HuH-7.5 (cell line): ENCODE measurements around the gene C16orf95.
"Not testable (repeated sequence)": the region's sequence is repeated elsewhere in the genome, so short reads cannot be mapped to it uniquely, and the experiment has no call there.

Experiments
- DNase-seq: peaks from one replicate; pipeline ENCODE4 v3.0.0; 2011; ENCODE audit warnings: low spot score

C16orf95 gene

DNA sequence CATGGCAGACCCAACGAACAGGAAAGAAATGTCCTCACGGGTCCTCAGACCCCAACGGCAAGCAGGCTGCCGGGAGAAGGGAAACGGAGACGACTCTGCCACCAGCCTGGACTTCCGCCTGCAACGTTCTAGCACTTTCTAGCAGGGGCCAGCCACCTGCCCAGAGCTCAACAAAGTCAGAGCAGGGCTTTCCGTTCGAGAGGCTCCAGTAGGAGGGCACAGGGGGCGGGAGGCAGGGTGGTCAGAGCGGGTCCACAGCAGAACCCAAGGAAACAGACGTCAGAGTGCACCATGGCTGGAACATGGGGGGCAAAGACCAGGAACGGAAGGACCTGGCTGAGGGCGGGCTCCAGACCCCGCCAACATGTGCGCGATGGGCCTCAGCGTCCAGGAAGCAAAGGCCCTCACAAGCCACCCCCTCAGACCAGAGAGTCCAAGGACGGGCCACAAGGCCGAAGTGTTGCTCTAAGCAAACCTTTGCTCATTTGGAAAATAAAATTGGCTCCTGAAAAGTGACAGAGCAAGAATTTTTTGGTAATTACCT, 29.4 kb upstream of the C16orf95 start:
- DNase-seq = no peak

DNA sequence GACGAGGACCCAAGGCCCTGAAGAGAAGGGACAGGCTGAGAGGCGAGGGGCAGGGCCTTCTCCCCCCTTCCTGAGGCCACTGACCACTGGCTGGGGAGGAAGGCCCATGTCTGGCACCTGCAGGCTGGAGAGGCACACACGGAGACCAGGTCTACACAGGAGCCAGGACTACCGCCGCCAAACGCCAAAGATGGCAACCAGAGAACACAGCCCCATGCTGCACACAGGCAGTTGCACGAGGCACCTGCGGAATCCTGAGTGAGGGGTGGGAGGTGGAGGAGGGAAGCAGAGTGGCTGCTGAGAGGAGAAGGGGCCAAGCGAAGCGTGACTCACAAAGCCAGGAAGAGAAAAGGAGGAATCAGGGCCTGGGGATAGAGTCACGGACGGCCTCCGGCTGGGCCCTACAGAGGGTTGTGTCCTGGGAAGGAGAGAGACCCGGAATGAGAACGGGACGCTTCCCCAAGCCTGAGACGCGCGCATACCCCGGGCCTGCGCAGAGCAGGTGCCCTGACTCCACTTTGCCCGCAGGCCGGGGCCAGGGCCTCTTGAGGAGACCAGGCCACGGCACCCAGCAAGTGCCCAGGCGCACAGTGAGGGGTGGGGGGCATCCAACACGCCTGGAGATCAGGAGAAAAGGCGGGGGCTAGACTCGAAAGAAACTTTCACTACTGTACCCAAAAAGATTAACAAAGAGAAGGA, 28.7 kb upstream of the C16orf95 start:
- DNase-seq = no peak

DNA sequence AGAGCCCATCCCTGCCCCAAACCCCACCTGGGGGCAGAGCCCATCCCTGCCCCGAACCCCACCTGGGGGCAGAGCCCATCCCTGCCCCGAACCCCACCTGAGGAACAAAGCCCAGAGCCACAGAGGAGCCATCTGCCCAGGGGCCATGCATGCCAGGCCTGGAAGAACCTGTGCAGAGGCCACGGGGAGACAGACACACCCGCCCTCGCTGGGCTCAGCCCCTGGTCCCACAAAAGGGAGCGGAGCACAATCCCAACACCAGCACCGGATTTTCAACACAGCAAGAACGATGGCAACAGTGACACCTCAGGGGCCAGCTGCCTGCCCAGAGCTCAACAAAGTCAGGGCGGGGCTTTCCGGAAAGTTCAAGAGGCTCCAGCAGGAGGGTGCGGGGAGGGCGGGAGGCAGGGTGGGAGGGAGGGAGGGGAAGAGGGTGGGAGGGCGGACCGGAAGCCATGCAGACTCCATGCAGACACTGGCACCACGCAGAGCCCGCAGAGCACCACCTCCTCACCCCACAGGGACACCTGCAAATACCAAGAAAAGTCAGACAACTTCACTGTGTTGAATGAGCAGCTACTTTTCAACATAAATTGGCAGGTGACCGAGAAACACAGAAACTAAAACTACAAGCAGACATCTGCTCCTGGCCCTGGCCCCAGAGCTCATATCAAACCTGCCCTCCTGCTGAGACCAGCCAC, 27.9 kb upstream of the C16orf95 start:
- no peak for DNase-seq

DNA sequence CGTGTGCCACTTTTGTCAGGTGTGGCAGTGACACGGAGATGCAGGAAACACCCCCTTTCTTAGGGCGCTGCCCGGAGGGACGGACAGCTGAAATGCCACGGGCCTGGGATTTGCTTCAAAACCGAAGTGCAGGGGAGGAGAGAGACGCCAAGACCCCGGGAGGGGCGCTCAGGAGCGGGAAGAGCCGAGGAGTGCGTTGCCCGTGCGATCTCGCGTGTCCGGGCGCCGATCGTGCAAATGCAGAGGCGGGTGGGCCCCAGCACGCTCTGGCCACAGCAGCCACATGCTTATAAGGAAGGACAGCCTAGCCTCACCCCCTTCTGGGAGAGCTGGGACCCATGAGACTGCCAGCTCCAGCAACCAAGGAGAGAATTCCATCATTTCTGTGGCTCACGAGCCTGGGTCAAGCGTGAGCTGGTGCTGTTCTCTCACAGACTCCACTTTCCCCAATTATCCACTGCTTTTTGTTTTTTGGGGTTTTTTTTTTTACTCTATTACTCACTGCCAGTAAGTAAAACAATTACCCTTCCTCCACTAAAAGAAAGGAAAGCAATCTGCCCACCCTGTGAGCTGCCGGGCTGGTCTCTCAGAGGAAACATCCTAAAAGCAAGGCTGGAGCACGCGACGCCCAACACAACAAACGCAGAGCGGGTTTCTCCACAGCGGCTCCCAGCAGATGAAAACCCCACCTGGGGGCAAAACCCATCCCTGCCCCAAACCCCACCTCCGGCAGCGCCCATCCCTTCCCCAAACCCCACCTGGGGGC, 27.2 kb upstream of the C16orf95 start:
- no peak for DNase-seq

DNA sequence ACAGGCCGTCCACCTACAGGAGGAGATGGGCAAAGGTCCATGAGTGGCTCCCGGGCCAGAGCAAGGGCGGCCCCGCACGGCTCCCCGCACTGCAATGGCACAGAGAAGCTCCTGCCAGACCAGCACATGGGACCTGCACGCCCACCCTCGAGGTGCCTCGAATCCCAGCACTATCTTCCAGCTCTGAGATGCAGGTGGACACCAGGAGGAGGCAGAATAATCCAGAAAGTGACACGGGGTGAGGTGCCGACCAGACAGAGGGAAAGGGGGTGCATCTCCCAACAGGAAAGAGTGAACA, 26.5 kb upstream of the C16orf95 start:
- DNase-seq = no peak

DNA sequence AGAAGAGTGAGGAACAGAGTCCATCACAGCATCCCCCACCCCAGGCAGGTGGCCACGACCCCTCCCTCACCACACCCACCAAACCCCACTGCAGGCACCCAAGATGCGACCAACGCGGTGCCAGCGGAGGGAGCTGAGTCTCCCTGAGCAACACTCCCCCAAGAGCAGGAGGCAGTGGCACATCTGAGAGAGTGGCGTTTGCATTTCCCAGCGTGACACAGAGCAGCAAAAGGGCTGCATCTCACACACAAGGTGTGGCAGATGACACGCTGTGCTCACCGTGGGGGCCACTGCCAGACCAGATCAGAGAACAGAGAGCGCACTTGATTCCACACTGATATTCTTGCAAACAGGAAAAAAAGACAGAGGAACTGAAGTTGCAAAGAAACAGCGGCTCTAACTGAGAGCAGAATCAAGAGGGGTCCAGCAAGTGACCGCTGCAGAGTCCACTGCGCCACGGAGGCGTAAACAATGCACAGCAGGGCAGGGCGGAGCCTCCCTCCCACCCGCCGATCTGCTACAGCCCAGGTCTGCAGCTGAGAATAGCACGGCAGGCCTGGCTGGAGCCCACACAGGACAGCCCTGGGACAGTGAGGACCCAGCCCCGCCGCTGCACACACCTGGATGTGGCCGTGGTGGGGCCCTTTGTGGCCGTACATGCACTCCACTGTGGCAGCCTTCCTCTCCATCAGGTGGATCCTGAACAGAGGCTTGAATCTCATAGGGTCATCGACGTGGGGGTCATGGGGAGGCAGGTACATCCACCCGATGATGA, 26.0 kb upstream of the C16orf95 start:
- no peak for DNase-seq

DNA sequence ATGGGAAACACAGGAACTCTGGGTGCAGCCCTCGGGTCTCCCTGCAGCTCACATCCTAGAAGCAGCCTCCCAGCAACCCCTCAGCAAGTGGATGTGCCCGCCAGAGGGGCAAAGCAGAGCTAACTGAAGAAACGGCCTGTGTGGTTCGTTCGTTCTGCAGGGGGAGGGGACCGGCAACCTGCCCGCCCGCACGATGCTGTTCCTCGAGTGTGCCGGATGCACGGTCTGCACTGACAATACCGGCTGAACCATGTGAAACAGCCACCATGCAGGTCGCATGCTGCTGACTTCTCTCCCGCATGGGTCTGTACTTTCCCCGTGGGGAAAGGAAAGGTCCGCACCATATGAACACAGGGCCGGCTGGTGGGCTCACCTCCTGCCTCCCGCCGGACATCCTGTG, 25.3 kb upstream of the C16orf95 start:
- DNase-seq = no peak

DNA sequence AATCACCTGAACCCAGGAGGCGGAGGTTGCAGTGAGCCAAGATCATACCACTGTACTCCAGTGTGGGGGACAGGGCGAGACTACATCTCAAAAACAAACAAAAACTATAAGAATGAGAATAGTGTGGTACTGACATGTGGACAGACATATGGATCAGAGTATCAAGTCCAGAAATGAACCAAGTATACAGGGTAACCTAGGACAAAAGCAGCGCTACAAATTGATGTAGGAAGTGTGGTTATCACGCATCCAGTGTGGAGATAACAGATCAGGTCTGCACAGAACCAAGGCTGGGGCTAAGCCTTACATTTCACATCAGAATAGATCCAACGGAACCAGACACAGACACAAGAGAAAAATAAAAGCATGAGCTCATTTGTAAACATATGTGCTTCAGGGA, 23.0 kb upstream of the C16orf95 start:
- DNase-seq = no peak

DNA sequence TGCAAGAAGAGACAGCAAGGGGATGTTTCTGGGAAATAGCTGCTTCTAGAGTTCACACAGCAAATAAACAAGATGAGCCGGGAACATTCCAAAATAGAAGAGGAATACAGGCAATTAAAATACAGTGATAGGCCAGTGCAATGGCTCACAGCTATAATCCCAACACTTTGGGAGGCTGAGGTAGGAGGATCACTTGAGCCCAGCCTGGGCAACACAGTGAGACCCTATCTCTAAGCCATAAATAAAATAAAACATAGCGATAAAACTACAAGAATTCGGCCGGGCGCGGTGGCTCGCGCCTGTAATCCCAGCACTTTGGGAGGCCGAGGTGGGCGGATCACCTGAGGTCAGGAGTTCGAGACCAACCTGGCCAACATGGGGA, 22.5 kb upstream of the C16orf95 start:
- not testable (repeated sequence) for DNase-seq

DNA sequence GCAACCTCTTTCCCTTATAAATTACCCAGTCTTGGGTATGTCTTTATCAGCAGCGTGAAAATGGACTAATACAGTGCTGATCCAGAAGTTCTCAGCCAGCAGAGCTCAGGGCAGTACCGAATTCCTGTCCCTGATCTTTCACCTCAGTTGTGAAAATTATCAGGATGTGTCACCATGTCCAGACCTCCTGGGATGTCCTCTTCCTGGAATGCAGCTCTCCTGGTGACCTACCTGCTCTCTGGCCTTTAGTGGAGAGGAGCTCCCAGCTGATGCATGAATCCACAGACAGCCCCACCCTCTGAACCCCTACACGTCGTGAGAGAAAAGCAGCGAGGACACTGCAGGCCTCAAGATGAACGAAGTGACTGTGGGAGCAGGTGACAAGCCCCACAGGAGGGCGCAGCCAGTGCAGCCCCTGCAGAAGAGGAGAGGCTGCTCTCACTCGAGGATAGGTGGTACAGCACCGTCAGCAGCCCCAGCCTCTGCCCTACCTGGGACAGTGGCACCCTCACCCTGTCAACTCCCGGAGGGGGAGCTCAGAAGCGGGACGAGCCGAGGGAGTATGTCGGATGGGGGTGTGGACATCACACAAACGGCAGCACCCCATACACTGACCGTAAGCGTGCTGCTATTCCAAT, 22.0 kb upstream of the C16orf95 start:
- DNase-seq = no peak

DNA sequence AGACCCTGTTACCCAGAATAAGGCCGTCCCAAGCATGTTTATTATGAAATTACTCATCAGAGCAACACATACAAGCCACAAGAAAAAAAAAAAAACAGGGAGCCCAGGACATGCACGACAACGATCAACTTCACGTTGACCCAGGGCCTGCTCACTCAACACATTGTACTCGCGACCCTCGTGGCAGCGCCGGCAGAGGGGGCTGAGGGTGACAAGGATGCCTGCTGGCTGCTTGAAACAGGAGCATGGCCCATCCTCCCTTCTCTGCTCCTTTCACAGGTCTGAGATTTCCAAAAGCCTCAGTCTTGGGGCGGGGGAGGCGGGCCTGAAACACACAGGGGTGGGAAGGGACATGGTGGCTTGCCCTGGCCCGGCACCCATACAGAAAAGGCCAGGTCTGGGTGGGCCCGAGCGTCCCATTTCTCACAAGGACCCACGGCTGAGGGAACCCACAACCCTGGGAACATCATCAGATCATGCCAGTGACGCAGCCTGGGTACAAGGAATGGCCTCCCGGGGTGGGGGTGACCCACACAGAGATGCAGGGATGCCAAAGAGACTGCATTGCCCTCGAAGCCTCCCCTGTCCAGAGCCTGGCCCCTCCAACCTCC, 21.1 kb upstream of the C16orf95 start:
- DNase-seq = no peak

DNA sequence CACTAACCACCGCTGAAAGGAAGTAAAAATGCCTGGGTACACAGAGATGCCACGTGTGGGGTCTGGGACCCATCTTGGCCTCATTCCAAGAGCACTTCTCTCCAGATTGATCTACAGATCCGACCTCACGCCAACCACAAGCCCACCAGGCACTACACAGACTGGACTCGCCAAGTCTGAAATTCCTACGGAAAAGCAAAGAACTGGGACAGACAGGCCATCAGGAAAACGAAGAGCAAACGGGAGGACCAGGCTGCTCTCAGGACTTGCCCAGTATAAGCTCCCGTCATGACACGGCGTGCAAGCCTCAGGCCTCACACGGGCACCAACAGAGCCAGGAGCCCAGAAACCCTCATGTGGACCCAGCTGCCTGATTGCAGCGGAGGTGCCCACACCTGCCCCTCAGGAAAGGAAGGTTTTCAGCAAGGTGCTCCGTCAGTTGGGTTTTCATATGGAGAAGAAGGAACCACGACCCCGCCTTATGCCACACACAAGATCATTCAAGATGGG, 20.1 kb upstream of the C16orf95 start:
- DNase-seq = no peak

DNA sequence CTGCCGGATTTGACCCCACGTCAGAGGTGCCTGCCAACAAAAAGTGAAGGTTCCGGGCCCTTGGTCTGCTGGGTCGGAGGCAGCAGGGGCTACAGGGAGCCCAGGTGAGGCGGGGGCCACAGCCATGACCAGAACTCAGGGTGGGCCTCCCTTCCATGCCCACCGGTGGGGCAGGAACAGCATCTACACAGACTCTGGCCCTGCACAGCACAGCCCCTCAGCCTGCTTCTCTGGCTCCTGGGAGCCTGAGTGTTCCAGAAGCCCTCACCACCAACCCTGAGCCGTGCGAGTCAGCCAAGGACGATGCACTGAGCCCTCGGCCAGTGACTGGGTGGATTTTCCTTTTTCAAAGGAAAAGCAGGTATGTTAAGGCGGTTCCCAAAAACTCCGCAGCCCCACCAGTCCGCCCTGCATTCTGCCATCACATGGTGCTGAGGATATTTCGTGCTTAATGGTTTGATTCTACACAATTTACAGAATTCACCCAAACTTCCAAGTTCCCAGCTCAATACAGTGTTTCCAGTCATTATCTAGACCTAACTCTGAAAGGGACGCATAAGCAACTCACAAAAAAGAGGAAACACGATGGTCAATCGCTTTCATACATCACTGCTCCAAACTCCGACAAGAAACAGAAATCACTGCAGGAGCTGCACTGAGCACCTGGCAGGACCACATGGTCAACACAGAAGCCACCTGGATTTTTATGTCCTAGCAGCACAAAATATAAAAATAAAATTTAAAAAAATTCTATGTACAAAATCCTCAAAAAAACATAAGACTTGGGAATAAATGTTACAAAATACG, 19.4 kb upstream of the C16orf95 start:
- no peak for DNase-seq

DNA sequence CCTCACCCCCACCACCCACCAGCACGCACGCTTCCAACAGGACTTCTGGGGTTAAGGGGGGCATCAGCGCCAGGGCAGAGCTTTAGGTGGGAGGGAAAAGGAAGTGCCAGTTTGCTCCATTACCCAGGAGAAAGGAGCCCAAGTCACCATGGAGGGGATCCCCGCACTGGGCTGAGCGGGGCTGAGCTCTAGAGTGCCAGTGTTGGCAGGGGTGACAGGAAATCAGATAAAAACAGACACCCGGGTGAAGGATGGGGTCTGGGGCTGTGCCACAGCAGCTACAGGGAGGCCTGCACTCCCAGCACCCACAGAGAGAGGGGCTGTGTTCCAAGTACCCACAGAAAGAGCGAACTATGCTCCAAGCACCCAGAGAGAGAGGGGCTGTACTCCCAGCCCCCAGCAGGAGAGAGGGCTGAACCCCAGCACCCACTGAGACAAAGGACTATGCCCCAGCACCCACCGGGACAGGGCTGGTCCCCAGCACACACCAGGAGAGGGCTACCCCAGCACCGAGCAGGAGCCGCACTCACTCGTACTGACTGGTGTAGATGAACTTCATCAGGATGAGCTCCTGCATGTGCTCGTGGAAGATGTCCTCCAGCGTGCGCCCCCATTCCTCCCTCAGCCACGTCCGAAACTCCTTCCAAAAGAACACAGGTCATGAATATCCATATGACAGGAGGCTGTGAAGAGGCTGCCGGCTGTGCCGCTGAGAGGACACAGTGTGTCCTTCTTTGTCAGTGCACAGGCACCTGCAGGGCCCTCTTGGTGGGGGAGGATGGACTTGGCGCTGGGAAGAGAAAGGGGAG, 18.6 kb upstream of the C16orf95 start:
- DNase-seq = no peak

DNA sequence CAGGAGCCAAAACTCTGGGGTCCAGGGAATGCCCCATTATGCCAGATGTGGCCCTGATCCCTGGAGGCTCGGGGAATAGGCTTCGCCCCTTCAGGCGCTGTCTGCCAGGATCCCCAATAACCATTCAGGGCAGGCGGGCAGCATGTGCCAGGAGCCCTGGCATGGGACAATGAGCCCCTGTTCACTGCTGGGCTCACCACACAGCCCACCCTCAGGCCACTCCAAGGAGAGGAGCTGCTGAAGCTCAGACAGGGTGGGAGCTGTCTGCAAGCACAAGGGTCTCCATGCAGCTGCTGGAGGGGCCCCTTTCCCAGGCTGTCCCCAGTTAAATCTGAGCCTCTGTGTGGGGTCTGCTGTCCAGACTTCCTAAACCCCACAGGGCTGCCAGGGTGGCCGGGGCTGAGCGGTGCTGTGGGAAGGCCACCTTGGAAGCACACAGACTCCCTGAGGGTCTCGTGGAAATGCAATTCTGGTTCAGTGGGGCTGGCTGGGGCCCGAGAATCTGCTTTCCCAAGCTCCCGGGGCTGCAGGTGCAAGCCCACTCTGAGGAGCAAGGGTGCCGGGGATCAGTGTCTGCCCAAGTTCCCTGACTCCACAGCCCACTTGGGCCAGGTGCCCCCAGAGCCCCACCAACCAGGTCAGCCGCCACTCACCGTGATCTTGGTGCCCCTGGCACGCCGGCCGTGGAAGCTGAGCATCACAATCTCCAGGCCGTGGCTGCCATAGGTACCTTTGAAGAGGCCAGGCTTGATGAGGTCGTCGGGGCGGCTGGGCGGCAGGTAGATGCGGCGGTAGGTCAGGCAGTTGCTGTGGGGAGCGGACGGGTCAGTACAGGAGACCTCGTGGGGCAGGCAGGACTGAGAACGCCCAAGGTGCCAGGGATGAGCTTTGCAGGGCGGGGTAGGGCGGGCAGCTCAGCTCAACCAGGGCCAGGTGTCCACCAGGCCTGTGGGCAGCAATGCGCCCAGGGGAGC, 17.7 kb upstream of the C16orf95 start:
- no peak for DNase-seq

DNA sequence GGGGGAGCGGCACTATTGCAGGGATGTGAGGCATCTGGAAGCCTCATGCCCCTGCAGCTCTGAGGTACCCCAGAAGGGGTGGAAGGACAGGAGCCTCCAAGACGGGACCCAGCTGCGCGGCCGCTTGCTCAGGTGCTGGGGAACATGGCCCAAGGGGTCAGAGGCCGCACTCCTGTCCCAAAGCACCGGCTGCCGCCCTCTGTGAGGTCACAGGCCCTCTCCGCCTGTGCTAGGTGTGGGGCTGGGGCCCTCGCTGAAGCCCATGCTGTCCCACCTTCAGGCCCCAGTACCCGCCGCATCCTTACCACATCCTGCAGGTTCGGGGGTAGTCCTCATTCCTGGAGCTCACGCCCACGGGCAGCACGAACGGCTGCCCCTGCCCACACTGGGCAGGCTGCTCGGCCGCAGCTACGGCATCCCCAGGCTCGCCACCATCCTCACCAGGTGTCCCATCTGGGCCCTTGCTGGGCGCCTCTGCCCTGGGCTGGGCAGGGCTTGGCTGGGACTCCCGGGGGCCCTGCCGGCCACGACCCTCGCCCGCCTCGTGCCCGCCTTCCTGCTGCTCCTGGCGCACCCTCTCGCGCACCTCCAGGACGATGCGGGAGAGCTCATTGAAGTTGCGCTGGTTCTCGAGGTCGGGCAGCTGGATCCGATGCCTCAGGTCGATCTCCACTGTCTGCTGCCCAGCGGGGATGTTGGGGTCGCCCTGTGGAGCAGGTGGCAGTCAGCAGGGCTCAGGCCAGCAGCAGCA, 16.6 kb upstream of the C16orf95 start:
- no peak for DNase-seq

DNA sequence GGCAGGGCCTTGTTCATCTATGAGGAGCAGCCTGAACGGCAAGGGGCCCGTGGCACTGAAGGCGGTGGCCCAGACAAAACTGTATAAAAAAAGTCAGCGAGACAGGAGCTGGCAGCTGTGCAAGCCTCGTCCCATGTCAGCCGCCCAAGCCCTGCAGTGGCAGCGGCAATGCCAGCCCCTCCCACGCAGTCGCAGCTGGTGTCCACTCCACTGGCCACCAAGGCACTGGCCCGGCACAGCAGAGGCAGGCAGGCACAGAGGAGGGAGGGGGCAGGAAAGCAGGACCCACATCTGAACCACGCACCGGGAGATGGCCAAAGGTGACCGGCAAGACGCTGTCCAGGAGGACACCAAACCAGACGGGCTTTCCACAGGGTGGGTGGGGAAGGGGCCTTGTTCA, 15.9 kb upstream of the C16orf95 start:
- DNase-seq = no peak

DNA sequence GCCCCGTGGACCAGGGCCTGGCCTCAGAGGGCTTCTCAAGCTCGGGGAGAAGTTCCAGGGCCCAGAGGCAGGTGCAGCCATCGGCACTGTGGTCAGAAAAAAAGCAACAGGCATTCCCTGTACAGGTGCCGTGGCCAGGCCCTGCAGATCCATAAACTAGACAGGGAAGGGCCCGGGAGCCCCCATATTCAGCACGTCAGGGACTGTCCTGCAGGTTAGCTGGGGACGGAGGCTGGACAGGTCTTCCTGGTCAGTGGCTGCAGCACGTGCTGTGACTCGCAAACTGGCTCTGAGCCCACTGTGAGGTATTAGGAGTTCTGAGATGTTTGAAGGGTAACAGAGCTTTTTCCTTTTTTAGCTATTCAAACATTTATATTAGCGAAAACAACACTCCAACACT, 15.0 kb upstream of the C16orf95 start:
- DNase-seq = no peak
